ENCODE results near the gene KRTAP10-2.

DNA sequence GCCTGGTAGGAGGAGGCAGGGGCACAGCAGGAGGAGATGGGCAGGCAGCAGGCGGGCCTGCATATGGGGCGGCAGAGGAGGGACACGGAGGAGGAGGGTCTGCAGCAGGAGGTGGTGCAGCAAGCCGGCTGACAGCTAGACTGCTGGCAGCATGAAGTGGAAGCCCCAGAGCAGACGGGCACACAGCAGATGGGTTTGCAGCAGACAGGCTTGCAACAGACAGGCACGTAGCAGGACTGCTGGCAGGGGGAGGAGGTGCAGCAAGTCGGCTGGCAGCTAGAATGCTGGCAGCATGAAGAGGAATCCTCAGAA is 28.5 kb upstream of the KRTAP10-2 start:
- TF ChIP-seq, protein P1, sequence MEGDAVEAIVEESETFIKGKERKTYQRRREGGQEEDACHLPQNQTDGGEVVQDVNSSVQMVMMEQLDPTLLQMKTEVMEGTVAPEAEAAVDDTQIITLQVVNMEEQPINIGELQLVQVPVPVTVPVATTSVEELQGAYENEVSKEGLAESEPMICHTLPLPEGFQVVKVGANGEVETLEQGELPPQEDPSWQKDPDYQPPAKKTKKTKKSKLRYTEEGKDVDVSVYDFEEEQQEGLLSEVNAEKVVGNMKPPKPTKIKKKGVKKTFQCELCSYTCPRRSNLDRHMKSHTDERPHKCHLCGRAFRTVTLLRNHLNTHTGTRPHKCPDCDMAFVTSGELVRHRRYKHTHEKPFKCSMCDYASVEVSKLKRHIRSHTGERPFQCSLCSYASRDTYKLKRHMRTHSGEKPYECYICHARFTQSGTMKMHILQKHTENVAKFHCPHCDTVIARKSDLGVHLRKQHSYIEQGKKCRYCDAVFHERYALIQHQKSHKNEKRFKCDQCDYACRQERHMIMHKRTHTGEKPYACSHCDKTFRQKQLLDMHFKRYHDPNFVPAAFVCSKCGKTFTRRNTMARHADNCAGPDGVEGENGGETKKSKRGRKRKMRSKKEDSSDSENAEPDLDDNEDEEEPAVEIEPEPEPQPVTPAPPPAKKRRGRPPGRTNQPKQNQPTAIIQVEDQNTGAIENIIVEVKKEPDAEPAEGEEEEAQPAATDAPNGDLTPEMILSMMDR (IDR thresholded peaks at IDR 0.05) = no peak
- no peak for TF ChIP-seq POLR2A (IDR thresholded peaks at IDR 0.05)

Data from heart left ventricle (tissue), 13 donors.